ENCODE results near the gene AGBL4. TPM values are rescaled to one million over a fixed set of nuclear protein-coding genes. Genes with fewer than 3 reads are reported as not detected.

The AGBL4 gene
- total and polyA plus RNA-seq, 2 of the 13 experiments (the other 11 are each of a cell fraction or from before 2014, with no cell fraction given), result not detected

DNA sequence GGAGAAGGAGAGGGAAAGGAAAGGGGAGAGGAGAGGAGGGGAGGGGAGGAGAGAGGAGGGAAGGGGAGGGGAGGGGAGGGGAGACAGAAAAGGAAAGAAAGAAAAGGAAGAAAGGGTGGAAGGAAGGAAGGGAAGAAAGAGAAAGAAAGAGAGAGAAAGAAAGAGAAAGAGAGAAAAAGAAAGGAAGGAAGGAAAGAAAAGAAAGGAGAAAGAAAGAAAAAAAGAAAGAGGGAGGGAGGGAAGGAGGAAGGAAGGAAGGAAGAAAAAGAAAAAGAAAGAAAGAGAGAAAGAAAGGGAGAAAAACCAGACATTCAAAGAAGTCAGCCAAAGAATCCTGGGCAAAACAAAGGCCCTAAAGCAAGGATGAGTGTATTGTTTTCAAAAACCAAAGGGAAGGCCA is 1426.1 kb downstream of the AGBL4 start:
- CTCF ChIA-PET (ENCODE audit: low intra/inter-chr PET ratio, low total read pairs), result no interaction called here

DNA sequence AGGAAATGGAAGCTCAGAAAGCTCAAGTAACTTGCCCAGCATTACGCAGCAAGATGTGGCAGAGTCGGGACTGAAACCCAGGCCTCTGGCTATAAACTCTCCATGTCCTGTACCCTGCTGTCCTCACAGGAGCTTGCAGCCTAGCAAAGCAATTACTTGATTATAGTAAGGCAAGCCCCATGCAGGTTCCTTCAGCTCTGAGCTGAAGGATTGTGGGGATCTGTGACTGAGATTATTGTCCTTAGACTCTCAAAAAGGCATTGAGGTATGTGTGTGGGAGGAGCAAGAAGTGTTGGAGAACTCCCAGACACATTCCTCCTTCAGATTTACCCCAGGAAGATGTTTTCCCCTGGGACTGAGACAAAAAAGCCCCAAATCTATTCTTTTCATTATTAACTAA is 1427.7 kb downstream of the AGBL4 start:
- Histone ChIP-seq H2AFZ (ENCODE audit: low read length) (no peak overlapping the region), H3K79me2 (ENCODE audit: insufficient read depth, low read length) (no peaks in the 10 kb centered on the region), H3K4me1 (ENCODE audit: insufficient read depth, low read length) (no peaks in the 10 kb centered on the region), H3K4me3 (replicated peaks in 1 of 3; ENCODE audit: insufficient read depth in 1 of 3, low read depth in 2 of 3, low read length in 3 of 3) (no peak overlapping the region), H3K9ac (ENCODE audit: insufficient read depth, low read depth, low read length) (no peak overlapping the region), H3K27me3 (ENCODE audit: control insufficient read depth in 1 of 2, insufficient read depth in 2 of 2, low read length in 2 of 2) (peaks cover 0 to 1% of the 10 kb centered on the region in 2 experiments; a peak in 1 of 5 replicates), H3K9me3 (ENCODE audit: low read length) (no peaks in the 10 kb centered on the region), H3K4me2 (ENCODE audit: low read depth, low read length) (no peak overlapping the region), H3K36me3 (replicated peaks in 1 of 2; ENCODE audit: control insufficient read depth in 1 of 2, insufficient read depth in 2 of 2, low read length in 2 of 2) (no peaks in the 10 kb centered on the region), H3K27ac (ENCODE audit: extremely low read length, insufficient read depth, low read length) (no peak overlapping the region), H4K20me1 (ENCODE audit: insufficient read depth, low read length) (no peaks in the 10 kb centered on the region)
- CTCF ChIA-PET (ENCODE audit: low intra/inter-chr PET ratio, low total read pairs), result no interaction called here
- intact Hi-C loops (cut with micrococcal nuclease; ENCODE audit: unreplicated experiment) (no loop called here), in situ Hi-C loops (cut with HindIII; ENCODE audit: extremely low pct_ligation_motif_present, low pct_unique_long_range_greater_than_20kb) (no loop called here)
- FAIRE-seq (no peak), DNase-seq (ENCODE audit: low spot score) (no peak), ATAC-seq (no peak)
- BruUV-seq (replicated peaks), result no TSS peak
- 0% methylated on average over 2 of the region's 2 CpGs for WGBS (ENCODE audit: low lambda C conversion rate)
- POLR2A ChIA-PET, result no interaction called here
- TF ChIP-seq NR3C1 (CRISPR knock-in tag; IDR thresholded peaks at IDR 0.05), result no peak
- TF ChIP-seq, protein P1, sequence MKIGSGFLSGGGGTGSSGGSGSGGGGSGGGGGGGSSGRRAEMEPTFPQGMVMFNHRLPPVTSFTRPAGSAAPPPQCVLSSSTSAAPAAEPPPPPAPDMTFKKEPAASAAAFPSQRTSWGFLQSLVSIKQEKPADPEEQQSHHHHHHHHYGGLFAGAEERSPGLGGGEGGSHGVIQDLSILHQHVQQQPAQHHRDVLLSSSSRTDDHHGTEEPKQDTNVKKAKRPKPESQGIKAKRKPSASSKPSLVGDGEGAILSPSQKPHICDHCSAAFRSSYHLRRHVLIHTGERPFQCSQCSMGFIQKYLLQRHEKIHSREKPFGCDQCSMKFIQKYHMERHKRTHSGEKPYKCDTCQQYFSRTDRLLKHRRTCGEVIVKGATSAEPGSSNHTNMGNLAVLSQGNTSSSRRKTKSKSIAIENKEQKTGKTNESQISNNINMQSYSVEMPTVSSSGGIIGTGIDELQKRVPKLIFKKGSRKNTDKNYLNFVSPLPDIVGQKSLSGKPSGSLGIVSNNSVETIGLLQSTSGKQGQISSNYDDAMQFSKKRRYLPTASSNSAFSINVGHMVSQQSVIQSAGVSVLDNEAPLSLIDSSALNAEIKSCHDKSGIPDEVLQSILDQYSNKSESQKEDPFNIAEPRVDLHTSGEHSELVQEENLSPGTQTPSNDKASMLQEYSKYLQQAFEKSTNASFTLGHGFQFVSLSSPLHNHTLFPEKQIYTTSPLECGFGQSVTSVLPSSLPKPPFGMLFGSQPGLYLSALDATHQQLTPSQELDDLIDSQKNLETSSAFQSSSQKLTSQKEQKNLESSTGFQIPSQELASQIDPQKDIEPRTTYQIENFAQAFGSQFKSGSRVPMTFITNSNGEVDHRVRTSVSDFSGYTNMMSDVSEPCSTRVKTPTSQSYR (CRISPR knock-in tag; IDR thresholded peaks at IDR 0.05; ENCODE audit: borderline replicate concordance), result no peak
- TF ChIP-seq, protein P2, sequence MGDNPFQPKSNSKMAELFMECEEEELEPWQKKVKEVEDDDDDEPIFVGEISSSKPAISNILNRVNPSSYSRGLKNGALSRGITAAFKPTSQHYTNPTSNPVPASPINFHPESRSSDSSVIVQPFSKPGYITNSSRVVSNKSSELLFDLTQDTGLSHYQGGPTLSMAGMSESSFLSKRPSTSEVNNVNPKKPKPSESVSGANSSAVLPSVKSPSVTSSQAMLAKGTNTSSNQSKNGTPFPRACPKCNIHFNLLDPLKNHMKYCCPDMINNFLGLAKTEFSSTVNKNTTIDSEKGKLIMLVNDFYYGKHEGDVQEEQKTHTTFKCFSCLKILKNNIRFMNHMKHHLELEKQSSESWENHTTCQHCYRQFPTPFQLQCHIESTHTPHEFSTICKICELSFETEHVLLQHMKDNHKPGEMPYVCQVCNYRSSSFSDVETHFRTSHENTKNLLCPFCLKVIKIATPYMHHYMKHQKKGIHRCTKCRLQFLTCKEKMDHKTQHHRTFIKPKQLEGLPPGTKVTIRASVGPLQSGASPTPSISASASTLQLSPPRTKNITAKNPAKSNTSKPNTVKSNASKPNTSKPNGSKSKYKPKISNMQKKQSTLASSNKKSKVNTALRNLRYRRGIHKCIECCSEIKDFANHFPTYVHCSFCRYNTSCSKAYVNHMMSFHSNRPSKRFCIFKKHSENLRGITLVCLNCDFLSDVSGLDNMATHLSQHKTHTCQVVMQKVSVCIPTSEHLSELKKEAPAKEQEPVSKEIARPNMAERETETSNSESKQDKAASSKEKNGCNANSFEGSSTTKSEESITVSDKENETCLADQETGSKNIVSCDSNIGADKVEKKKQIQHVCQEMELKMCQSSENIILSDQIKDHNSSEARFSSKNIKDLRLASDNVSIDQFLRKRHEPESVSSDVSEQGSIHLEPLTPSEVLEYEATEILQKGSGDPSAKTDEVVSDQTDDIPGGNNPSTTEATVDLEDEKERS (CRISPR knock-in tag; IDR thresholded peaks at IDR 0.05), result no peak

More for the DNA sequence above, 1426.1 kb downstream of the AGBL4 start:
- no peak for DNase-seq (ENCODE audit: low spot score)
- in situ Hi-C loops (cut with HindIII; ENCODE audit: extremely low pct_ligation_motif_present, low pct_unique_long_range_greater_than_20kb) (no loop called here), intact Hi-C loops (cut with micrococcal nuclease; ENCODE audit: unreplicated experiment) (no loop called here)
- POLR2A ChIA-PET, result no interaction called here
- FAIRE-seq, result no peak
- Histone ChIP-seq H3K27ac (ENCODE audit: extremely low read length, insufficient read depth, low read length) (no peak overlapping the region), H4K20me1 (ENCODE audit: insufficient read depth, low read length) (no peaks in the 10 kb centered on the region), H3K36me3 (replicated peaks in 1 of 2; ENCODE audit: control insufficient read depth in 1 of 2, insufficient read depth in 2 of 2, low read length in 2 of 2) (no peaks in the 10 kb centered on the region), H3K79me2 (ENCODE audit: insufficient read depth, low read length) (no peaks in the 10 kb centered on the region), H3K27me3 (ENCODE audit: control insufficient read depth in 1 of 2, insufficient read depth in 2 of 2, low read length in 2 of 2) (peaks cover 0 to 1% of the 10 kb centered on the region in 2 experiments; a peak in 1 of 5 replicates), H3K9ac (ENCODE audit: insufficient read depth, low read depth, low read length) (no peak overlapping the region), H3K9me3 (ENCODE audit: low read length) (no peaks in the 10 kb centered on the region), H3K4me1 (ENCODE audit: insufficient read depth, low read length) (no peaks in the 10 kb centered on the region), H3K4me3 (replicated peaks in 1 of 3; ENCODE audit: insufficient read depth in 1 of 3, low read depth in 2 of 3, low read length in 3 of 3) (no peak overlapping the region), H3K4me2 (ENCODE audit: low read depth, low read length) (no peak overlapping the region), H2AFZ (ENCODE audit: low read length) (no peak overlapping the region)
- no TSS peak for BruUV-seq (replicated peaks)
- no peak for TF ChIP-seq PRMT3 (CRISPR knock-in tag; IDR thresholded peaks at IDR 0.05; ENCODE audit: borderline replicate concordance, low read depth)
- TF ChIP-seq, protein P3, sequence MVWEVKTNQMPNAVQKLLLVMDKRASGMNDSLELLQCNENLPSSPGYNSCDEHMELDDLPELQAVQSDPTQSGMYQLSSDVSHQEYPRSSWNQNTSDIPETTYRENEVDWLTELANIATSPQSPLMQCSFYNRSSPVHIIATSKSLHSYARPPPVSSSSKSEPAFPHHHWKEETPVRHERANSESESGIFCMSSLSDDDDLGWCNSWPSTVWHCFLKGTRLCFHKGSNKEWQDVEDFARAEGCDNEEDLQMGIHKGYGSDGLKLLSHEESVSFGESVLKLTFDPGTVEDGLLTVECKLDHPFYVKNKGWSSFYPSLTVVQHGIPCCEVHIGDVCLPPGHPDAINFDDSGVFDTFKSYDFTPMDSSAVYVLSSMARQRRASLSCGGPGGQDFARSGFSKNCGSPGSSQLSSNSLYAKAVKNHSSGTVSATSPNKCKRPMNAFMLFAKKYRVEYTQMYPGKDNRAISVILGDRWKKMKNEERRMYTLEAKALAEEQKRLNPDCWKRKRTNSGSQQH (CRISPR knock-in tag; IDR thresholded peaks at IDR 0.05; ENCODE audit: low read depth), result no peak
- TF ChIP-seq ELF4 (CRISPR knock-in tag; IDR thresholded peaks at IDR 0.05; ENCODE audit: borderline replicate concordance), result no peak
- TF ChIP-seq MATR3 (CRISPR knock-in tag; IDR thresholded peaks at IDR 0.05), result no peak
- no peak for TF ChIP-seq ZNF33B (CRISPR knock-in tag; IDR thresholded peaks at IDR 0.05)
- no peak for TF ChIP-seq ZSCAN21 (CRISPR knock-in tag; IDR thresholded peaks at IDR 0.05; ENCODE audit: borderline replicate concordance)
- no peak for ATAC-seq
